DMS153 treated with DMSO at 0.1 percent for 48 hours (cell line): ENCODE results near the gene AHDC1.

ENCODE experiments used
- DNase-seq: peaks from one replicate; lab custom pipeline; 2025; ENCODE audit not compliant: unreplicated experiment; lab: John Stamatoyannopoulos, UW

The AHDC1 gene

GRCh38 chr1:27583479-27583878 is 20.5 kb downstream of the AHDC1 start:
- DNase-seq, result no peak

DNA sequence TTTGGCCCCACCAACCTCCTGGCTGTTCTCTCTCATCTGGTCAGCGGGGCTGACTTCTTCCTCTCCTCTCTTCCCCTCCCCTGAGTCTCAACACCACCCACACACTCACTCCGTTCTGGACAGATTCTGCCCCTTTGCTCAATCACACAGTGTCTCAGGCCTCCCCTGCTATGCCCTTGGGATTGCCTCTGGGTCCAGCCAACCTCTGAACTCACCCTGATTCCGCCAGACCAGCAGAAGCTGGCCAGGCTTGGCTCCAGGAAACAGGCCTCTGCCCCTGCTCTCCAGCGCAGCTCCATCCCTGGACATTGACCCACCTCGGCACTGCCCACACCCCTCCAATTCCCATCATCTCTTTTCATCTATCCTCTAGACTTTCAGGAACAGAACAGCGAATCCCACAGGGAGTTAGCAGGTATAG is 22.1 kb downstream of the AHDC1 start:
- DNase-seq, result no peak

DNA sequence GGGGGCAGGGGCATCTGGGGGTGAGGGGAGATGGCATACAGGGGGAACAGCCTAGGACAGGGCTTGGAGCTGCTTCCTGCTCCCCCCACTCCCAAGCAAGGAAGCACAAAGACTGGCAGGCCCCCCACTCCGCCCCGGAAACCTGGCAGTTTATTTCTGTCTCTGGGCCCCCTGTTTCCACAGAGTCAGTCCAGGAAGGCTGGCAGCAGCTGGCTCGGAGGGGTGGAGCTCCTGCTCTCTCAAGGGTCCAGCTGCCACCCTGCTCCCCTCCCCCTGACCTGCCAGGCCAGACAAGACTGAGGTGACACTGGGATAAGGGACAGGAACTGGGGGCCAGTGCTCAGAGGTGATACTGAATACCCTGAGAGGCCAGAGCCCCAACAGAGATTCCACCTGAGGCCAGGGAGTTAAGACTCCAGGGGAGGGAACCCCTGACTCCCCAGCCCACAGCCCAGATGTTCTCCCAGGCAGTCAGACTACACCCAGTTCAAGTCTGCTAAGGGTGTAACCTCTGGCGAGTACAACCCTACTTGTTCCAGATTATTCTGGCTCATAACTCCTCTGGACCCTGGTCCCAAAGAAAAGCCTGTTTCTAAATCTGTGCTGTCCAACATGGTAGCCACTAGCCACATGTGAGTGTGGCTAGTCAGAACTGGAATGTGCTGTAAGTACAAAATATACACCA is 26.3 kb downstream of the AHDC1 start:
- no peak for DNase-seq

DNA sequence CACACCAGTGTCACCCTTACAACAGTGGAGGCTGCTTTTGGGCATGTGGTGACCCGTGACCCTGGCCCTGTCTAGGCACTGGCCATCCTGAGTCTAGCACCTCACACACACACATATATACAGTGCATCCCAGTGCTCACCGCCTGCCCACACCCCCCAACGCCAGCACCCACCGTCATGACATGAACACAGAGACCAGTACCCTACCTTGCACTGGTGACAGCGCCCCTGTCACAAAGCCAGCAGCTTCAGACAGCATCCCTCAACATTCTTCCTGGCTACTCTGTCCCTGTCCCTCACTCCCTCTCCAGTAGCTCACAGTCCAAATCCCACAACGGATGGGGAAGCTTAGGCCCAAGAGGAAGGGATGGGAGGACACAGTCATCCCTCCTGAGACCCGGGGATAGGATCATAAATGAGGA is 27.1 kb downstream of the AHDC1 start:
- no peak for DNase-seq

GRCh38 chr1:27575840-27576331 is 28.1 kb downstream of the AHDC1 start:
- peak; percentile 55 for DNase-seq

DNA sequence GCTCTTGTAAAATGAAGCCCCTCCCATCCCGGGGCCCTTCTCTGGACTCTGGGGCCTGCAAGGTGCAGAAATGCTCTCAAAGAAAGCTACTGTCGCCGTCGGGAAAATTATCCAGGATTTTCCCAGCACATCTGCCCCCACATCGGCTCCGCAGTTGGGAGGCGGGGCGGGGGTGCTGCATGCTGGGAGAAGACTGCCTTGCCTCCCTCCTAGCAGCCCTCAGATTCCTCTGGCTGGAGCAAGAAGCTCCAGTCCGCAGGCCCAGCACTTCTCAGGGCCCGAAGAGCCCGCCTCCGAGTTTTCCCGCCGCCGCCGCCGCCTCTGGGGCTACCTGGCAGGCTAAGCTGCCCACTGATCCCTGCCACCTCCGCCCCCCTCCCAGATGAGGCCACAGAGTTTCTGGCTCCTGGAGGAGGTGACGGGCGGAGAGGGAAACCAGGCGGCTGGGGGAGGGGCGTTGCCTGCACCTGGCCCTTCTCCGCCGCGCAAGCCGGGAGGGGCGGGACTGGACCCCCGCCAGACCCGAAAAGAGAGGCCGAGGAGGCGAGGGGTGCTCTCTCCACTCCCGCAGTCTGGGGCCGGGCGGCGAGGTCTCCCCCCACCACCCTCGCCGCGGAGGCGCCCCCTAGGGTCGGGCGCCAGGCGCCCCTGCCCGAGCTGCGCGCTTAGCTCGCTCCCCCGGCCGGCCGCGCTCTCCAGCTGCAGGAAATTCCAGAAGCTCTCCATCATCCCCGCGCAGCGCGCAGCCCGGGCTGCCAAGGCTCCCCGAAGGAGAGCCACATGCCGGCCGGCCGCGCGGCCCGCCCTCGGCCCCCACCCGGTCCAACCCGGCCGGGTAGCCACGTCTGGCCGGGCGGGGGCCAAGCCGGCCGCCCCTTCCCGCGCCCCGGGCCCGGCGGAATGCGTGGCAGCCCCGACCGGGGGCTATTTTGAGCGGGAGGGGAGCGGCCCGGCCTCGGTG is 28.8 kb downstream of the AHDC1 start:
- DNase-seq, result peak; percentile 82

GRCh38 chr1:27574001-27574781 is 29.8 kb downstream of the AHDC1 start:
- no peak for DNase-seq

DNA sequence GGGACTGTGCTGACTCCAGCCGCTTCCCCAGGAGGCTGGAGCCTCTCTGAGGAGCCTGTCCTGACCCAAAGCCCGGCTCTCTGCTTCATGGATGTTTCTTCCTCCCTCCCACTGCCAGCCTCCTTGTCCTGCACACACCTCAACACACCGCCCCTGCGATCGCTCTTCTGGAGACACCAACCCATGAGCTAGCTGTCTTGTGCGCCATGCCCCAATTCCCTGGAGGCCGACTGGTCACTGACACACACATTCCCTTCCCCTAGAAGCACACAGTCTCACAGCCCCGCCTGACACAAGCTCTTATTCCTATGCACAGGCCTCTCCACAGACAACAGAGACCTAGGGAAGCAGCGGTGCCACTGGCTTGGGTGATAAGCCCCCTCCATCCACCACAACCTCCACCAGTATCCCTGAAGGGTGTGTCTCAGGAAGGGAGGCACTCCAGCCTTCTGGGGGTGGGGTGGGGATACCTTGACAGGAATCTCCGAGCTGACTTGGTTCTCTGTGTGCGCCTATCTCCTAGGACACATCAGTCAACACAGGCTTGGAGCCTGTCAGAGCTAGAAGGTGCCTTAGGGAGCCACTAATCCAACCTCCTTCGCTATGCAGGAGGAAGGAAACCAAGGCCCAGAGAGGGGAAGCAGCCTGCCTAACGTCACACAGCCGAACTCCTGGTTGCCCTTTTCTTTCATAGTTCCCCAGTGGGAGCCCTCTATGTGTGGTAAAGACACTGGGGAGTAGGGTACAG is 31.1 kb downstream of the AHDC1 start:
- DNase-seq, result no peak

DNA sequence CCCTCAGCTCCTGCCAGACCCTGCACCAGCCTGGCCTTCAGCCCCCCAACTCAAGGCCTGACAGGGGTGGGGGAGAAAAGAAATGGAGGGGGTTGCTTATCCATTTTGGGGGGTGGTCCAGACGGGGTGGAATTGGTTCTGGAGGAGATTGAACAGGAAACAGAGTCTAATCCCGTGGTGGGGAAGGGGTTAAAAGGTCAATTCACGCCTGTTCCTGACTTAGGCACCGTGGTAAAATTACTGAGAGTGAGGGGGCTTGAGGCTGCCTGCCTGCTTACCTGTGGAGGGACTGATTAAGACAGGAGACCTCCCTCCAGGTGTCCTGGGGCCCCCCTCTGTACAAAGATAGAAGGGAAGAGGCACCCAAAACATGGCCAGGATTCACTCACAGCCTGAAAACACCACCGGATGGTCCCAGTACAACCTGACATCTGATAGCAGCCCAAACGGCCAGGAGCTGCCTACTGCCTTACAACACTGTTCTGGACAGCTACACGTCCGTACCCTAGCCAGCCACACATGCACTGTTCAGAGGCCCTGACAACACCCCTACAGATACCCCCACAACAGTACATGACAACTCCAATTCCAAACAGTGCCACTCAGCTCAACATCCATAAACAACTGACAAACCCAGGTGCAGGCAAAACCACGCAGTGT is 31.8 kb downstream of the AHDC1 start:
- no peak for DNase-seq

- no peak for DNase-seq
These were observed 32.4 kb downstream of the AHDC1 start for GRCh38 chr1:27571439-27572018.

GRCh38 chr1:27570784-27571183 is 33.2 kb downstream of the AHDC1 start:
- no peak for DNase-seq

DNA sequence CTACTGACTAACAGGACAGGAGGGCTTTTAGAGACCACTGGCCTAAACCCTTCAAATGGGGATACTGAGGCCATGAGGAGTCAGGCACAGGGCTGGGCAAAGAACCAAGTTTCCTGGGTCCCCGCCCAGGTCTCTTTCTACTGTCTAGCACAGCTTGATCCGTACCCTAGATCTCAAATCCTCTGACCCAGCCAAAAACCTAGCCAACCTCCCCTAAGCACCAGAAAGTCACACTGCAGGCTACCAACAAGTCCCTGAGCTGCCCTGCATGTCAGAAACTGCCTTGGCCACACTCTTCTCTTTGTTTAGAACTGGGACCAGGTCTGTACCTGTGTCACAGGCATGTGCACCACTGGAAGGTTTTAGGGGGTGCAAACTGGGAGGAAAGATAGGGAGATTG is 33.6 kb downstream of the AHDC1 start:
- no peak for DNase-seq

GRCh38 chr1:27569506-27570291 is 34.2 kb downstream of the AHDC1 start:
- no peak for DNase-seq

DNA sequence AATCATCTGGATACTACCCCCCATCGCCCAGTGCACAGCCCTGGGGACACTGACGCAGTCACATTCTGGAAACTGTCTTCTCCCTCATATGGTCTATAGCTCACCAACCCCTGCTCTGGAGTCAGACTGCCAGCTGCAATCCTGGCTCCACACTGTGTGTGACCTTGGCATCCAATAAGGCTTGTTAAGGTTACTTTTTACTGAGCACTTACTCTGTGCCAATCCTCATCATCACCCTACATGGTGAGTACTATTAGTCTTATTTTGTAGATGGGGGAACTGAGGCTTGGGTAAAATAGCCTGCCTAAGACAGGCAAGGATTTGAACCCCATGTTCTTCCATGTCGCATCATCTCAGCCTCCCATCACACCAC is 34.9 kb downstream of the AHDC1 start:
- no peak for DNase-seq

GRCh38 chr1:27568300-27569087 is 35.5 kb downstream of the AHDC1 start:
- DNase-seq, result peak; percentile 98

DNA sequence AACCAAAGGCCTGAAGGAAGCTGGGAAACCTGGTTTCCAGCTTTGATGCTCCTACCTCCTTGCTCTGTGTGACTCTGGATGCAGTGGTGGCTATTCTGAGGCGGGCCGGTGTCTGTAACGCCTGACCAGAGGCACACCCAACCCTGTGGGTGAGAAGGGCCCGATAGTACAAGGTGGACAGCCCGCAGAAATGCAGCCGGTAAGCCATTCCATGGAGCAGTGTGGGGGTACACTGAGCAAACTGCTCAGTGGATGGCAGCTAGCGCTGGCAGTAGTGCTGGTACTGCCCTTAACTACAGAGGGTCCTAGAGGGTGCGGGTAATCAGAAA is 36.0 kb downstream of the AHDC1 start:
- DNase-seq, result no peak

GRCh38 chr1:27567146-27567526 is 36.8 kb downstream of the AHDC1 start:
- DNase-seq, result no peak

DNA sequence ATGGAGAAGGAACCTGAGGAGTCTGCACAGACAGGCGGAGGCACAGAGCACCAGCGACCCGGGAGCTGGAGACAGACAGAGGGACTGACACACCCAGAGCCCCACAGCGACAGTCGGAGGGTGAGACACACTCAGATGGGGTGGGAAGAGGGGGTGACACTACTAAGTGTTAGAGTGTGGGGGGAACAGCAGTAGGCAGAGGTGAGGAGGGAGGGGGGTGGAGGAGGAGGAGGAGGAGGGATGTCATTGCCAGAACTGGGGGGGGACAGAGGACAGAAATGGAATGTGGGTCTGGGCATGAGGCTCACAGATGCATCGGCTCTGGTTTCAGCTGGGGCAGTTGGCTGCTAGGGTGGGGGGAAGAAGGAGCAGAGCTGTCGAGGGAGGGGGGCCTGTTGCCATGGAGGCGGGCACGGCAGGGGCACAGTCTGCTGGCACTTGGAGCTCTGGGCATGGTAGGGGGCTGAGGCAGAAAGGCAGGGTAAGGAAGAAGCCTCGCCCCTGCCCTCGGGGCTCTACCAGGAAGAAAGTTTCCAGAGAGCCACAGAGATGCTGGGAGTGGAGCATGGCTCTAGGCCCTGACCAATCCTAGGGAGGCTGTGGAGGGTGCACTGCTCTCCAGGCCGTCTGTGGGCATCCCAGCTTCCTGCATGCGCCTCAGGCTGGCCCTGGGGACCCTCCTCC is 37.3 kb downstream of the AHDC1 start:
- DNase-seq, result no peak
